ENCODE measurements around the gene ROCK2. TPM values are rescaled to one million over a fixed set of nuclear protein-coding genes. Genes with fewer than 3 reads are reported as not detected.

The ROCK2 gene
- total and polyA plus RNA-seq, 9 of the 15 experiments (the other 6 are each of a cell fraction or from before 2014, with no cell fraction given) = 4.9 to 30.6 (median 14.3) TPM

GRCh38 chr2:11141319-11141718, 203.1 kb downstream of the ROCK2 start (continued):
- TF ChIP-seq JUNB (CRISPR knock-in tag; conservative IDR thresholded peaks at IDR 0.05) = no peak
- TF ChIP-seq ZNF175 (CRISPR knock-in tag; IDR thresholded peaks at IDR 0.05; ENCODE audit: low read depth) = no peak
- no peak for TF ChIP-seq POU5F1 (IDR thresholded peaks at IDR 0.05; ENCODE audit: borderline replicate concordance, low read depth, low read length, partially characterized antibody)

GRCh38 chr2:11140492-11140891, 203.9 kb downstream of the ROCK2 start:
- no peak overlapping the region for H3K9ac ChIP-seq (ENCODE audit: insufficient read depth in 1 of 2, low read depth in 2 of 2, low read length in 2 of 2)
- ChIA-PET CTCF (ENCODE audit: low intra/inter-chr PET ratio) (no interaction called here), POLR2A (interaction anchor here (0.6 kb wide), 1 partner anchor 200 kb away, joined by 3 read pairs; no protein-coding TSS in a partner anchor)
- no peak overlapping the region for H3K4me2 ChIP-seq (ENCODE audit: insufficient read depth, low read length)
- no peak for ATAC-seq
- DNase-seq (ENCODE audit: extremely low read depth in 1 of 4, low spot score in 3 of 4) = no peak
- peaks cover 13 to 44% of the 10 kb centered on the region in 2 experiments for H3K27me3 ChIP-seq (ENCODE audit: control insufficient read depth in 2 of 2, insufficient read depth in 2 of 2, low read length in 2 of 2)
- 5% methylated on average over 4 of the region's 4 CpGs for WGBS (ENCODE audit: insufficient coverage, low coverage, missing lambda C conversion rate)
- no peaks in the 10 kb centered on the region for H3K36me3 ChIP-seq (ENCODE audit: control insufficient read depth, insufficient read depth, low read length)
- in situ Hi-C loops (cut with MboI) = loop anchor here (25.0 kb wide), 1 partner anchor 272 kb away; no protein-coding TSS in a partner anchor
- no peaks in the 10 kb centered on the region for H4K20me1 ChIP-seq (replicated peaks; ENCODE audit: control insufficient read depth, insufficient read depth, low read length)
- no TSS peak for BruUV-seq (replicated peaks)
- FAIRE-seq = no peak
- H2AFZ ChIP-seq (ENCODE audit: low read depth, low read length) = no peak overlapping the region
- H3K27ac ChIP-seq (ENCODE audit: extremely low read depth, low read depth, low read length) = no peak overlapping the region
- no peaks in the 10 kb centered on the region for H3K4me1 ChIP-seq (replicated peaks in 1 of 2; ENCODE audit: control insufficient read depth in 2 of 2, insufficient read depth in 2 of 2, low read length in 2 of 2)
- TF ChIP-seq EP300 (IDR thresholded peaks at IDR 0.05; ENCODE audit: low read length) = no peak
- no peak for TF ChIP-seq ZBTB7A (IDR thresholded peaks at IDR 0.05; ENCODE audit: borderline replicate concordance, control insufficient read depth, low read depth, low read length)
- no peak for TF ChIP-seq RBM14 (IDR thresholded peaks at IDR 0.05; ENCODE audit: borderline replicate concordance, insufficient read depth, low read depth, low read length)
- no peak for TF ChIP-seq ZNF318 (IDR thresholded peaks at IDR 0.05; ENCODE audit: borderline replicate concordance in 1 of 2, low read depth in 1 of 2)
- no peak for TF ChIP-seq USF2 (CRISPR knock-in tag; IDR thresholded peaks at IDR 0.05)
- H3K4me3 ChIP-seq = no peak overlapping the region
- intact Hi-C loops (cut with micrococcal nuclease) = no loop called here
- no peaks in the 10 kb centered on the region for H3K79me2 ChIP-seq (ENCODE audit: control insufficient read depth, insufficient read depth, low read length)
- no peaks in the 10 kb centered on the region for H3K9me3 ChIP-seq (replicated peaks; ENCODE audit: control insufficient read depth, insufficient read depth, low read depth, low read length)
- no peaks in the 10 kb centered on the region for H3K9me1 ChIP-seq (ENCODE audit: control insufficient read depth, insufficient read depth, low read length)
